Measurements from ENCODE around the gene TCOF1.

Gene TCOF1

DNA sequence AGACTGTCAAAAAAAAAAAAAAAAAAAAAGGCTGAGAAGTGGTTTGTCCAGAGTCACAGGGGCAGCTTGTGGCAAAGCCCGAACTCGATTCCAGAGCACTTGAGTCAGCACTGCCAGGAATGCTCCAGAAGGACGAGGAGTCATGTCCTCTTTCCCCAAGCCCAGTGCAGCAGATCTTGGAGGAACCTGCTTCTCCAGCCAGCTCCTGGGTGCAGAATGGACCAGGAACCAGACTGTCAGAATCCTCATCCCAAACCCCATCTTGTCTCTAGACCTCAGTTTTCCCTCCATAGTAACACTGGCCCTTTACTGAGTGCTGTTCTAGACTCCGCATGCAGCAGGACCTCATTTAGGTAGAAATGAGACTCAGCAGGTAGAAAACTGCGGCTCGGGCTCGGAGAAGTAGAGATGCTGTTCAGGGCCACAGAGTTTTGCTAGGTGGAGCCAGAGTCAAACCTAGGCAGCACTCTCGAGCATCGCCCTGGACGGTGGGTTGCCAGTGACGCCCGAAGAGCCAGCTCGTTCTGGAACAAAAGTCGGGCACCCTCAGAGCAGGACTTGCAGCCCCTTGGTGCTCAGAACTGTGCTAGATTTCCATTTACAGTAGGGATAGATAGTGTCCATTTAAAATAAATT lies 39.8 kb downstream of the TCOF1 start:
- peaks cover 31 to 87% of the 10 kb centered on the region in 2 donors for H3K36me3 ChIP-seq (ENCODE audit: control insufficient read depth in 1 of 2, insufficient read depth in 2 of 2, low read length in 2 of 2)
- no peaks in the 10 kb centered on the region for H3K4me1 ChIP-seq (ENCODE audit: control insufficient read depth in 1 of 2, insufficient read depth in 2 of 2, low read length in 2 of 2)
- no peak overlapping the region for H3K9ac ChIP-seq (ENCODE audit: low read depth in 1 of 2, low read length in 2 of 2)
- no peaks in the 10 kb centered on the region for H3K27me3 ChIP-seq (ENCODE audit: control insufficient read depth in 1 of 2, insufficient read depth in 2 of 2, low read length in 2 of 2)
- no peak overlapping the region for H3K4me3 ChIP-seq (ENCODE audit: low read depth in 1 of 2, low read length in 2 of 2)
- no peak overlapping the region for H3K27ac ChIP-seq (ENCODE audit: low read depth, low read length)
- no peaks in the 10 kb centered on the region for H3K9me3 ChIP-seq (ENCODE audit: control insufficient read depth in 1 of 2, low read length in 2 of 2)

DNA sequence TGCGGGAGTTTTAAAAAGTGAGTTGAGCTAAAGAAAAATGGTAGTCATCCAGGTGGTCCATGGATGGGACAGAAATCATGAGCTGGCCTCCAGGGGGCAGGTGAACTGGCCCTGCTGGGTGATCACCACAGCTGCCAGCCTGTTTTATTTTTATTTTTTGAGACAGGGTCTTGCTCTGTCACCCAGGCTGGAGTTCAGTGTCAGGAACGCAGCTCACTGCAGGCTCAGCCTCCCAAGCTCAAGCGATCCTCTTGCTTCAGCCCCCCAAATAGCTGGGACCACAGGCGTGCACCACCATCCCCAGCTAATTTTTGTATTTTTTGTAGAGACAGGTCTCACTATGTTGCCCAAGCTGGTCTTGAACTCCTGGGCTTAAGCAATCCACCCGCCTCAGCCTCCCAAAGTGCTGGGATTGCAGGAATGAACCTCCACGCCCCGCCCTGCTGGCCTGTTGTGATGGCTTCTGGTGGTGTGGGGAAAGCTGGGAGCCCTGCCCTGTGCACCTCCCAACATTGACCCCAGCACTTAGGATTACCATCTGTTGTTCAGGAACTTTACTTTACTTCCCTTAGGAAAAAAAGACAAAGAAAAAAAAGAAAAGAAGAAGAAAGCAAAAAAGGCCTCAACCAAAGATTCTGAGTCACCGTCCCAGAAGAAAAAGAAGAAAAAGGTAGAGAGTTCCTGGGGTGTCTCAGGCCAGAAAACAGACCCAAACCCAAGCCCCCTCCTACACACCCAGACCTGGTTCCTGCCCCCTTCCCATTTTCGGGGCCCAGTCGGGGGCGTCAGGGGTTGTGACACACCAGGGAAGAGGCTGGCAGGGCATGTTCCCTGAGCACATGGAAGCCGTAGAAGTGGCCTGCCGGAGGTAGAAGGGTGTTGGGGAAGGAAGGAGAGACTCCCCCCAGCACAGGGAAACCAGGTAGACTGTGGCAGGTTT lies 40.6 kb downstream of the TCOF1 start:
- peaks cover 33 to 87% of the 10 kb centered on the region in 2 donors for H3K36me3 ChIP-seq (ENCODE audit: control insufficient read depth in 1 of 2, insufficient read depth in 2 of 2, low read length in 2 of 2)

DNA sequence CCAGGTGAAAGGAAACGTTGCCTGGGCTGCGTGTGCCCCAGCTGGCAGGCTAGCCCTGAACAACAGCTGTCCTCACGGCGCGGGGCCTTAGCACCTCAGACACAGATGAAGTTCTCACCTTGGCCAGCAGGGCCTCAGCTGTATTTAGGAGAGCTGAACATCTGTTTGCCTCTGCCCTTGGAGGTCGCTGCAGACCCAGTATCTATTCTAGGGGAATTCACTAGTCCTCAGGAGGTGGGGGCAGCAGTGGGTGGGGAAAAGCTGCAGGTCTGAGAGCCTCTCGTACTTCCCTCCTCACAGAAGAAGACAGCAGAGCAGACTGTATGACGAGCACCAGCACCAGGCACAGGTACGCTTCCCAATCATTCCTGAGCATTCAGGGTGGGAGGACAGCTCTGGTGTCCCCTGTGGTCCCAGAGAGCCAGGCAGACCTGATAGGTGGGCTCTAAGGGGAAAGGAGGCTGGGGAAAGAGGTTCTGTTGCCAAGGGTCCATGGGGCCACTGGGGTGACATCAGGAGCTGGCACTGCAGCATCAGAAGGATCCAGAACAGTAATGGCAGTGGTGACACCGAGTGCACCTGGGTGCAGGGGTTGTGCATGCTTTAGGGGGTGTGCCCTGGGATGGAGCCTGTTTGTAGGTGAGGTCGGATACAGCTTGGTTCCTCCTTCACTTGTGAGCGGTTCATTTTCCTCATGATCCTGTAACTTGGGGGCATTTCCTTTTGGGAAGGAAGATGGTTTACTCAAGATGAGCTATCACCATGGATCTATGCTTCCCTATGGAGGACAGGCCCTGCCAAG lies 41.4 kb downstream of the TCOF1 start:
- no peak overlapping the region for H3K27ac ChIP-seq (ENCODE audit: low read depth, low read length)
- no peak overlapping the region for H3K4me3 ChIP-seq (ENCODE audit: low read depth in 1 of 2, low read length in 2 of 2)
- H3K36me3 ChIP-seq (ENCODE audit: control insufficient read depth in 1 of 2, insufficient read depth in 2 of 2, low read length in 2 of 2), result peaks cover 39 to 85% of the 10 kb centered on the region in 2 donors
- no peak overlapping the region for H3K9ac ChIP-seq (ENCODE audit: low read depth in 1 of 2, low read length in 2 of 2)
- H3K27me3 ChIP-seq (ENCODE audit: control insufficient read depth in 1 of 2, insufficient read depth in 2 of 2, low read length in 2 of 2), result no peaks in the 10 kb centered on the region
- H3K9me3 ChIP-seq (ENCODE audit: control insufficient read depth in 1 of 2, low read length in 2 of 2), result no peaks in the 10 kb centered on the region
- no peaks in the 10 kb centered on the region for H3K4me1 ChIP-seq (ENCODE audit: control insufficient read depth in 1 of 2, insufficient read depth in 2 of 2, low read length in 2 of 2)

More for the DNA sequence above, 40.6 kb downstream of the TCOF1 start:
- Histone ChIP-seq H3K9ac (ENCODE audit: low read depth in 1 of 2, low read length in 2 of 2) (no peak overlapping the region), H3K9me3 (ENCODE audit: control insufficient read depth in 1 of 2, low read length in 2 of 2) (no peaks in the 10 kb centered on the region), H3K4me3 (ENCODE audit: low read depth in 1 of 2, low read length in 2 of 2) (no peak overlapping the region), H3K4me1 (ENCODE audit: control insufficient read depth in 1 of 2, insufficient read depth in 2 of 2, low read length in 2 of 2) (no peaks in the 10 kb centered on the region), H3K27ac (ENCODE audit: low read depth, low read length) (no peak overlapping the region), H3K27me3 (ENCODE audit: control insufficient read depth in 1 of 2, insufficient read depth in 2 of 2, low read length in 2 of 2) (no peaks in the 10 kb centered on the region)

DNA sequence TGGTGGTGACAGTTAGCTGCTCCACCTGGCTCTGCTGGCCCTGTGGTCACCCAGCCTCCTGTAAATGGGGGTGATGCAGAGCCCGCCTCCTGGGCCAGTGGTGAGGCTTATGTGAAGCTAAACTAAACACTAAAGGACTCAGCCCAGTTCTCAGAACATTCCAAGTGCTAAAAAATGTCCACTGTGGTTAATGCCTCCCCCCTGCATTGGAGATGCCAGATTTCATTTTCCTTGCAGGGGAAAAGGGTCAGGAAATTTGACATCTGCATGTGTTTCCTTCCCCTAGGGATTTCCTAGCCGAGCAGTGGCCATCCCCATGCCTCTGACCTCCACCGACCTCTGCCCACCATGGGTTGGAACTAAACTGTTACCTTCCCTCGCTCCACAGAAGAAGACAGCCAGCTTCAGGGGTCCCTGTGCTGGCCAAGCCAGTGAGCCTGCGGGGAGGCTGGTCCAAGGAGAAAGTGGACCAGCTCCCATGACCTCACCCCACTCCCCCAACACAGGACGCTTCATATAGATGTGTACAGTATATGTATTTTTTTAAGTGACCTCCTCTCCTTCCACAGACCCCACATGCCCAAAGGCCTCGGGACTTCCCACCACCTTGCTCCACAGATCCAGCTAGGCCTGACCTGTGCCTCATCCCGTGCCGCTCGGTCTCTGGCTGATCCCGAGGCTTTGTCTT lies 42.2 kb downstream of the TCOF1 start:
- H3K27ac ChIP-seq (ENCODE audit: low read depth, low read length), result no peak overlapping the region
- H3K4me3 ChIP-seq (ENCODE audit: low read depth in 1 of 2, low read length in 2 of 2), result no peak overlapping the region
- H3K27me3 ChIP-seq (ENCODE audit: control insufficient read depth in 1 of 2, insufficient read depth in 2 of 2, low read length in 2 of 2), result no peaks in the 10 kb centered on the region
- H3K36me3 ChIP-seq (ENCODE audit: control insufficient read depth in 1 of 2, insufficient read depth in 2 of 2, low read length in 2 of 2), result peaks cover 40 to 84% of the 10 kb centered on the region in 2 donors
- H3K9me3 ChIP-seq (ENCODE audit: control insufficient read depth in 1 of 2, low read length in 2 of 2), result no peaks in the 10 kb centered on the region
- no peak overlapping the region for H3K9ac ChIP-seq (ENCODE audit: low read depth in 1 of 2, low read length in 2 of 2)
- H3K4me1 ChIP-seq (ENCODE audit: control insufficient read depth in 1 of 2, insufficient read depth in 2 of 2, low read length in 2 of 2), result no peaks in the 10 kb centered on the region

DNA sequence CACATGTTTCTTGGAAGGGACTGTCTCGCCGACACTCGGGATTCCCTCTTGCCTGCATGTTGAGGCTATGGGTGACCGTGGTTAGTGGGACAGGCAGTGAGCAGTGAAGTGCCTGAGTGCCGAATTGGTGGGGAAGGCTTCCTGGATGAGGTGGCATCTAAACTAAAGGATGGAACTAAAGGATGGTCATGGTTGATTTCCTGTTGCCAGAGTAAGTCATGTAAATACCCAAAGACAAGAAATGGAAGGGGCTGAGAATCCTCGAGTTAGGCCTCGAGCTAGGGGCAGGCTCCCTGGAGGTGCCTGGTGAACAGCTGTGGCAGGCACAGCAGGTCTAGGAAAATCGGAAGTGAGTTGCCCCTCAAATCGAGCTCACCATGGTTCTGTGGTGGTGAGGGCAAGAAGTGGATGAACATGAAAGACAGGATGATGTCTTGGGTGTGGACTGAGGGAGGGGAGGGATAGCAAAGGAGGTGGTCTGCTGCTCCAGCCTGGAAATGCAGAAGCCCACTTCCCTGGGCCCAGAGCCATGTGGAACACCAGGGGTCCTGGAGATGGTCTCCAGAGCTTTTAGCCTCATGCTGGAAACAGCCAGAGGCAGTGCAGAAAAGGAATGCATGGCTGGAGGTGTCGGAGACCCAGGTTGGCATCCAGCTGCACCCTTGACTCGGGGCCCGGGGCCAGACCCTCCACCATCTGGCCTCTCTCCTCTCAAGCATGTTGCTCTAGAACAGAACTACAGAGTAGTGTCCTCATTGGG lies 43.0 kb downstream of the TCOF1 start:
- peaks cover 47 to 85% of the 10 kb centered on the region in 2 donors for H3K36me3 ChIP-seq (ENCODE audit: control insufficient read depth in 1 of 2, insufficient read depth in 2 of 2, low read length in 2 of 2)
- no peak overlapping the region for H3K27ac ChIP-seq (ENCODE audit: low read depth, low read length)
- no peak overlapping the region for H3K9ac ChIP-seq (ENCODE audit: low read depth in 1 of 2, low read length in 2 of 2)
- no peaks in the 10 kb centered on the region for H3K9me3 ChIP-seq (ENCODE audit: control insufficient read depth in 1 of 2, low read length in 2 of 2)
- H3K27me3 ChIP-seq (ENCODE audit: control insufficient read depth in 1 of 2, insufficient read depth in 2 of 2, low read length in 2 of 2), result no peaks in the 10 kb centered on the region
- H3K4me3 ChIP-seq (ENCODE audit: low read depth in 1 of 2, low read length in 2 of 2), result no peak overlapping the region
- H3K4me1 ChIP-seq (ENCODE audit: control insufficient read depth in 1 of 2, insufficient read depth in 2 of 2, low read length in 2 of 2), result no peaks in the 10 kb centered on the region

DNA sequence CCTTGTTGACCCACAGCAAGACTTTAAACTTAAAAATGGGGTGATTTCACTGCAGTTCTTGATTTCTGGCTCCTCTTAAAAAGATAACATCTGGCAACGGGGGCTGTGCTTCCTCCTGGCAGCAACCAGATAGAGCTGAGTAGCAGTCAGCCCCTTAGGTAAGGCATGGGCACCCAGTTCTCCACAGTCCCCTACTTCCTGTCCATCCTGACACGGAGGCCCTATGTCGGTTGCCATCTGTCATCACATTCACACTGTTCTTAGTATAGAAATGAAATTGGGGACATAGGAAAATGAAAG lies 43.5 kb downstream of the TCOF1 start:
- H3K27me3 ChIP-seq (ENCODE audit: control insufficient read depth in 1 of 2, insufficient read depth in 2 of 2, low read length in 2 of 2), result no peaks in the 10 kb centered on the region
- no peaks in the 10 kb centered on the region for H3K4me1 ChIP-seq (ENCODE audit: control insufficient read depth in 1 of 2, insufficient read depth in 2 of 2, low read length in 2 of 2)
- no peak overlapping the region for H3K4me3 ChIP-seq (ENCODE audit: low read depth in 1 of 2, low read length in 2 of 2)
- H3K27ac ChIP-seq (ENCODE audit: low read depth, low read length), result no peak overlapping the region
- no peaks in the 10 kb centered on the region for H3K9me3 ChIP-seq (ENCODE audit: control insufficient read depth in 1 of 2, low read length in 2 of 2)
- peaks cover 46 to 86% of the 10 kb centered on the region in 2 donors for H3K36me3 ChIP-seq (ENCODE audit: control insufficient read depth in 1 of 2, insufficient read depth in 2 of 2, low read length in 2 of 2)
- no peak overlapping the region for H3K9ac ChIP-seq (ENCODE audit: low read depth in 1 of 2, low read length in 2 of 2)

DNA sequence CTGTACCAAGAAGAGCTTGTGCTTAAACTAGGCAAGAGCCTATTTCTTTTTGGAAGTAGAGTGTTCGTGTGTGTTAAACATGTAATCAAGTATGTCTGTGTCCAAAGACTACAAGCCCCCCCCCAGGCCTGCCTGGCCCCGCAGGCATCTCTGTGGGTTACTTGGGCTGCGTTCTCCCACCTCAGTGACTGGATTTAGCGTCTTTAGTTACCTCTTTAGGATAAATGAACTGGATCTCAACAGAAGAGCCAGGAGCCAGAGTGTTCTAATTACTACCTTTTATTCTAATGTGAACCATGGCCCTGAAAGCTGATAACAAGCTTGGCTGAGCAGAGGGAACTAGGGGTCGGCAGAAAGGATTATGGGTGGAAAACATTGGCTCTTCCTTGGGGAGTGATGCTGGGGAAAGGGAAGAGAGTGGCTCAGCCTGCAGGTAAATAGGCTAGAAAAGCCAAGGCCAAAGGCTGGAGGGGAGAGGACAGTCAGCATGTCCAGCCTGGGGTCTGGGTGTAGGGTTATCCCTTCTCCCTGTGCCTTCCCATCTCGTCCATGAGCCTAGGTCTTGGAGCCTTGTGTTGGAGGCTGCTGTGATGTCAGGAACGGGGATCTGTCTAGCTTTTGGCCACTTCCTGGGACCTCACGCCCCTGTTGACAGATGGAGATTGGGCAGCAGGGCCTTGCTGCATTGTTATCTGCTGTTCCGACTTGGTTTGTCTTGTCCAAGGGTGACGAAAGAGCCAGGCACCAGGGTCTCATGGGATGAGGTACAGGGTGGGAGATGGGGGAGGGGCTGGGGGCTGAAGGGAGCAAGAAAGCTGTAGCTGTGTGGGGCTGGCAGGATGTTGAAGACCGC lies 44.1 kb downstream of the TCOF1 start:
- Histone ChIP-seq H3K4me1 (ENCODE audit: control insufficient read depth in 1 of 2, insufficient read depth in 2 of 2, low read length in 2 of 2) (no peaks in the 10 kb centered on the region), H3K36me3 (ENCODE audit: control insufficient read depth in 1 of 2, insufficient read depth in 2 of 2, low read length in 2 of 2) (peaks cover 48 to 86% of the 10 kb centered on the region in 2 donors), H3K27me3 (ENCODE audit: control insufficient read depth in 1 of 2, insufficient read depth in 2 of 2, low read length in 2 of 2) (no peaks in the 10 kb centered on the region), H3K4me3 (ENCODE audit: low read depth in 1 of 2, low read length in 2 of 2) (no peak overlapping the region), H3K9me3 (ENCODE audit: control insufficient read depth in 1 of 2, low read length in 2 of 2) (no peaks in the 10 kb centered on the region), H3K27ac (ENCODE audit: low read depth, low read length) (no peak overlapping the region), H3K9ac (ENCODE audit: low read depth in 1 of 2, low read length in 2 of 2) (no peak overlapping the region)

DNA sequence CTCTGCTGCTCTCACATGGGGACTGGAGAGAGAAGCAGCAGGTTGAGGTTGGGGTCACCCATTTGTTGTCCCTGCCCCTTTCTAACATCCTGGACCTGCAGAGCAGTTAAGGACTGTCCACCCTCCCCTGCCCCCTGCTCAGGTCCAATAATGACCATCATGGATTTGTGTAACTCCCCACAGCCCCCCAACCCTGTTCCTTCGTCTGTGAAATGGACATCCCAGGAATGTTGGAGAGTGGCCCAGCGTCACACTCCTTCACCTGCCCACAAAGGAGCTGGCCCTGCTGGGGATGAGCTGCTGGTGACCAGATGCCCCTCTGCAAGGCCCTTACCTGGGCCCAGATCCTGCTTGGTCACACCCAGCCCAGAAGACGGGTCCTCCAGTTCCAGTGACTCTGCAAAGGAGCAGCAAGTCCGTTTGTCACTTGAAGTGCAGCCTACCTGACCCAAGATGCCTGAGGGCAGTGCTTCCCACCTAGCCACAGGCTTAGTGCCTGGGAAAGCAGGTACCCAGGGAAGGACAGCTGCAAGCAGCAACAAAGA lies 44.8 kb downstream of the TCOF1 start:
- peaks cover 55 to 87% of the 10 kb centered on the region in 2 donors for H3K36me3 ChIP-seq (ENCODE audit: control insufficient read depth in 1 of 2, insufficient read depth in 2 of 2, low read length in 2 of 2)
- no peak overlapping the region for H3K4me3 ChIP-seq (ENCODE audit: low read depth in 1 of 2, low read length in 2 of 2)
- no peak overlapping the region for H3K27ac ChIP-seq (ENCODE audit: low read depth, low read length)
- no peaks in the 10 kb centered on the region for H3K27me3 ChIP-seq (ENCODE audit: control insufficient read depth in 1 of 2, insufficient read depth in 2 of 2, low read length in 2 of 2)
- H3K4me1 ChIP-seq (ENCODE audit: control insufficient read depth in 1 of 2, insufficient read depth in 2 of 2, low read length in 2 of 2), result no peaks in the 10 kb centered on the region
- H3K9me3 ChIP-seq (ENCODE audit: control insufficient read depth in 1 of 2, low read length in 2 of 2), result no peaks in the 10 kb centered on the region
- no peak overlapping the region for H3K9ac ChIP-seq (ENCODE audit: low read depth in 1 of 2, low read length in 2 of 2)

Data from duodenal mucosa (tissue), 2 donors.